ENCODE data around the gene FOXA1. TPM values are rescaled to one million over a fixed set of nuclear protein-coding genes. Genes with fewer than 3 reads are reported as not detected.

The FOXA1 gene
- total RNA-seq, 1 experiment from 2014 or later: 8.7 TPM

DNA sequence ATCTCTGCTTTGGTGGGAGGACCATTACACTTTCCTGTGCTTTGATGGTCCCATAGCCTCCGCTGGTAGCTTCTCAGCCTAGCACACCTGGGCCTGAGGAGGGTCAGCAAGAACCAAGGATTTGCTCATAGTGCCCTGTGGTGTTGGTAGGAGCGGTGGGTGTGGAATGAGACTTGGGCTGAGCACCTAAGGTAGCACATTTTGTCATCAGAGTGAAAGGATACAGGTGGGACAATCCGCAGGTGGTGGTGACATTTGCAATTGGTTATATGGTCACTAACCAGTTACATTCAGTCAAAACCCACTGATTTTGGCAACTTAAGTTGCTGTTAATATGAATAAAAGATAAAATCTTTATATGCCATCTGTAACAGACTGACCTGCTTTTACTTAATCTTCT, 47.1 kb upstream of the FOXA1 start:
- Histone ChIP-seq H3K27ac (ENCODE audit: low read length) (no peak overlapping the region), H3K36me3 (ENCODE audit: control insufficient read depth, insufficient read depth, low read length) (no peaks in the 10 kb centered on the region), H3K4me1 (ENCODE audit: control insufficient read depth, insufficient read depth, low read length) (no peaks in the 10 kb centered on the region), H3K9me3 (ENCODE audit: control insufficient read depth, insufficient read depth, low read depth, low read length) (no peaks in the 10 kb centered on the region), H3K4me3 (ENCODE audit: low read depth in 2 of 2, low read length in 2 of 2) (no peak overlapping the region), H3K27me3 (ENCODE audit: control insufficient read depth, insufficient read depth, low read length) (no peaks in the 10 kb centered on the region)
- intact Hi-C loops (cut with micrococcal nuclease; ENCODE audit: unreplicated experiment): no loop called here
- DNase-seq (ENCODE audit: low read depth, low spot score) (no peak), ATAC-seq (no peak)
- TF ChIP-seq TCF7L2 (IDR thresholded peaks at IDR 0.05; ENCODE audit: low read depth, low read length) (no peak), SIN3A (IDR thresholded peaks at IDR 0.05; ENCODE audit: borderline replicate concordance, insufficient read depth, low read depth, low read length) (no peak), POLR2AphosphoS5 (IDR thresholded peaks at IDR 0.05; ENCODE audit: low read depth, low read length) (no peak)
- TF ChIP-seq, protein P1, sequence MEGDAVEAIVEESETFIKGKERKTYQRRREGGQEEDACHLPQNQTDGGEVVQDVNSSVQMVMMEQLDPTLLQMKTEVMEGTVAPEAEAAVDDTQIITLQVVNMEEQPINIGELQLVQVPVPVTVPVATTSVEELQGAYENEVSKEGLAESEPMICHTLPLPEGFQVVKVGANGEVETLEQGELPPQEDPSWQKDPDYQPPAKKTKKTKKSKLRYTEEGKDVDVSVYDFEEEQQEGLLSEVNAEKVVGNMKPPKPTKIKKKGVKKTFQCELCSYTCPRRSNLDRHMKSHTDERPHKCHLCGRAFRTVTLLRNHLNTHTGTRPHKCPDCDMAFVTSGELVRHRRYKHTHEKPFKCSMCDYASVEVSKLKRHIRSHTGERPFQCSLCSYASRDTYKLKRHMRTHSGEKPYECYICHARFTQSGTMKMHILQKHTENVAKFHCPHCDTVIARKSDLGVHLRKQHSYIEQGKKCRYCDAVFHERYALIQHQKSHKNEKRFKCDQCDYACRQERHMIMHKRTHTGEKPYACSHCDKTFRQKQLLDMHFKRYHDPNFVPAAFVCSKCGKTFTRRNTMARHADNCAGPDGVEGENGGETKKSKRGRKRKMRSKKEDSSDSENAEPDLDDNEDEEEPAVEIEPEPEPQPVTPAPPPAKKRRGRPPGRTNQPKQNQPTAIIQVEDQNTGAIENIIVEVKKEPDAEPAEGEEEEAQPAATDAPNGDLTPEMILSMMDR (IDR thresholded peaks at IDR 0.05): no peak
- TF ChIP-seq, protein P2, sequence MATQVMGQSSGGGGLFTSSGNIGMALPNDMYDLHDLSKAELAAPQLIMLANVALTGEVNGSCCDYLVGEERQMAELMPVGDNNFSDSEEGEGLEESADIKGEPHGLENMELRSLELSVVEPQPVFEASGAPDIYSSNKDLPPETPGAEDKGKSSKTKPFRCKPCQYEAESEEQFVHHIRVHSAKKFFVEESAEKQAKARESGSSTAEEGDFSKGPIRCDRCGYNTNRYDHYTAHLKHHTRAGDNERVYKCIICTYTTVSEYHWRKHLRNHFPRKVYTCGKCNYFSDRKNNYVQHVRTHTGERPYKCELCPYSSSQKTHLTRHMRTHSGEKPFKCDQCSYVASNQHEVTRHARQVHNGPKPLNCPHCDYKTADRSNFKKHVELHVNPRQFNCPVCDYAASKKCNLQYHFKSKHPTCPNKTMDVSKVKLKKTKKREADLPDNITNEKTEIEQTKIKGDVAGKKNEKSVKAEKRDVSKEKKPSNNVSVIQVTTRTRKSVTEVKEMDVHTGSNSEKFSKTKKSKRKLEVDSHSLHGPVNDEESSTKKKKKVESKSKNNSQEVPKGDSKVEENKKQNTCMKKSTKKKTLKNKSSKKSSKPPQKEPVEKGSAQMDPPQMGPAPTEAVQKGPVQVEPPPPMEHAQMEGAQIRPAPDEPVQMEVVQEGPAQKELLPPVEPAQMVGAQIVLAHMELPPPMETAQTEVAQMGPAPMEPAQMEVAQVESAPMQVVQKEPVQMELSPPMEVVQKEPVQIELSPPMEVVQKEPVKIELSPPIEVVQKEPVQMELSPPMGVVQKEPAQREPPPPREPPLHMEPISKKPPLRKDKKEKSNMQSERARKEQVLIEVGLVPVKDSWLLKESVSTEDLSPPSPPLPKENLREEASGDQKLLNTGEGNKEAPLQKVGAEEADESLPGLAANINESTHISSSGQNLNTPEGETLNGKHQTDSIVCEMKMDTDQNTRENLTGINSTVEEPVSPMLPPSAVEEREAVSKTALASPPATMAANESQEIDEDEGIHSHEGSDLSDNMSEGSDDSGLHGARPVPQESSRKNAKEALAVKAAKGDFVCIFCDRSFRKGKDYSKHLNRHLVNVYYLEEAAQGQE (IDR thresholded peaks at IDR 0.05; ENCODE audit: insufficient read depth in 1 of 2, low read depth in 2 of 2, low read length in 1 of 2): no peak
- in situ Hi-C loops (cut with HindIII; ENCODE audit: low pct_unique_long_range_greater_than_20kb, low sequenced_read_pairs): no loop called here
- BruUV-seq (replicated peaks): no TSS peak
- POLR2A ChIA-PET: no interaction called here
- CTCF ChIA-PET: no interaction called here

DNA sequence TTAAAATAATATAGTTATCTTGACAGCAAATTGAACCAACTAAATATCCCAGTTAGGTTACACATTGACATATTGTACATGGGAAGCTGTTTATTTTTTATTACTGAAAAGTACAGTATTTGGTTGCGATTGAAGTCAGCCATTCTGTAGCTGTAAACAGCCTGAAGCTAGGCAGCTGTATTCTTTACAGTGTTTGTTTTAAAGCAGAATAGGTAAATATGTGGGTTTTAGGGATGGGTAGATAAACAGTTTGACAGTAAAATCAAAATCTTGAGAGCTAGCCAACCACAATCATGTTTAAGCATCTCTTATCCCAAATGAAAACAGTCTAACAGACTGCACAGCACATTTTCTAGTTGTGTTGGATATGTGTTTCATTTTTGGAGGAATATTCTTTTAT, 46.1 kb upstream of the FOXA1 start:
- H3K27me3 ChIP-seq (ENCODE audit: control insufficient read depth, insufficient read depth, low read length): no peaks in the 10 kb centered on the region
- ATAC-seq (no peak), DNase-seq (ENCODE audit: low read depth, low spot score) (no peak)
- no peaks in the 10 kb centered on the region for H3K36me3 ChIP-seq (ENCODE audit: control insufficient read depth, insufficient read depth, low read length)
- in situ Hi-C loops (cut with HindIII; ENCODE audit: low pct_unique_long_range_greater_than_20kb, low sequenced_read_pairs): no loop called here
- H3K4me1 ChIP-seq (ENCODE audit: control insufficient read depth, insufficient read depth, low read length): no peaks in the 10 kb centered on the region
- ChIA-PET POLR2A (no interaction called here), CTCF (no interaction called here)
- intact Hi-C loops (cut with micrococcal nuclease; ENCODE audit: unreplicated experiment): no loop called here
- H3K4me3 ChIP-seq (ENCODE audit: low read depth in 2 of 2, low read length in 2 of 2): no peak overlapping the region
- no peak overlapping the region for H3K27ac ChIP-seq (ENCODE audit: low read length)
- H3K9me3 ChIP-seq (ENCODE audit: control insufficient read depth, insufficient read depth, low read depth, low read length): no peaks in the 10 kb centered on the region
- no TSS peak for BruUV-seq (replicated peaks)
- TF ChIP-seq TCF7L2 (IDR thresholded peaks at IDR 0.05; ENCODE audit: low read depth, low read length): peak; percentile 81
- no peak for TF ChIP-seq POLR2AphosphoS5 (IDR thresholded peaks at IDR 0.05; ENCODE audit: low read depth, low read length)
- TF ChIP-seq SIN3A (IDR thresholded peaks at IDR 0.05; ENCODE audit: borderline replicate concordance, insufficient read depth, low read depth, low read length): no peak
- TF ChIP-seq, protein P1 (IDR thresholded peaks at IDR 0.05): no peak
- TF ChIP-seq, protein P2 (IDR thresholded peaks at IDR 0.05; ENCODE audit: insufficient read depth in 1 of 2, low read depth in 2 of 2, low read length in 1 of 2): no peak
